ENCODE data around the gene GSTO2. TPM values are rescaled to one million over a fixed set of nuclear protein-coding genes. Genes with fewer than 3 reads are reported as not detected.

The GSTO2 gene
- total and polyA plus RNA-seq, 2 of the 13 experiments (the other 11 are each of a cell fraction or from before 2014, with no cell fraction given), result 2.1 to 7.9 TPM

DNA sequence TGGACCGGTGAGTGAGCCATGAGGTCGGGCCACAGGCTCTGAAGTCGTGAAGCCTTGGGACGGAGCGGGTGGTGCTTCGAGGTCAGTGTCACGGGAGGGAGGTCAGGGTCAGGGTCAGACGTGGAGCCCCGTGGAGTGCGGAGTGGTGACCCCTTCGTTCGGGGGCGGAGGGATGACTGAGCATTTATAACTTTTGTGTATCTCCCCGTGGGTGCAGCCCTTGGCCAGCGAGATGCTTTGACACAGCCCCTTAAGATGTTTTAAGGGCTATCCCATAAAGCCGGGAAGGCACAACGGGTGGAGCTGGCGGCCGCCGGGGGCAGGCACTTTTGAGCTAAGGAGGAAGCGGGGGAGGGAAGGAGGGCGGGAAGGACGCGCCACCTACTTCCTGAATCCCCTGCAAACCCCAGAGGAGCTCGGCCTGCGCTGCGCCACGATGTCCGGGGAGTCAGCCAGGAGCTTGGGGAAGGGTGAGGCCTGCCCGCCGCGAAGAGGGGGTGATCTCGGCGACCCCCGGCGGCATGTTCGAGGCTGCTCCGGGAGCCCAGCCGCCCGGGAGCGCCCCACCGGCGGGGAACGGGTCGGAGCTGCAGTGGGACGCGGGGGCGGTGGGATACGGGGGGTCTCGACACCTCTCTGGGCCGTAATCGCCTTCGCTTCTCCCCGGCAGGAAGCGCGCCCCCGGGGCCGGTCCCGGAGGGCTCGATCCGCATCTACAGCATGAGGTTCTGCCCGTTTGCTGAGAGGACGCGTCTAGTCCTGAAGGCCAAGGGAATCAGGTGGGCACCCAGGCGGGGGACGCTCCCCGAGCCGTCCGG lies 14.3 kb upstream of the GSTO2 start, which contains the start of gene GSTO1 (continued):
- TF ChIP-seq ZNF143 (CRISPR knock-in tag; IDR thresholded peaks at IDR 0.05) (no peak), NCOA1 (CRISPR knock-in tag; IDR thresholded peaks at IDR 0.05) (no peak), YEATS4 (CRISPR knock-in tag; IDR thresholded peaks at IDR 0.05; ENCODE audit: borderline replicate concordance) (peak; percentile 52; the same call in 1 of the 2 replicates), NFIB (CRISPR knock-in tag; IDR thresholded peaks at IDR 0.05; ENCODE audit: borderline replicate concordance) (no peak), ZNF230 (CRISPR knock-in tag; IDR thresholded peaks at IDR 0.05) (peak; percentile 68; the same call in 1 of the 2 replicates), JARID2 (CRISPR knock-in tag; IDR thresholded peaks at IDR 0.05; ENCODE audit: insufficient replicate concordance) (no peak), ZNF713 (CRISPR knock-in tag; IDR thresholded peaks at IDR 0.05) (no peak), SALL1 (CRISPR knock-in tag; IDR thresholded peaks at IDR 0.05) (peak; percentile 82), ZGPAT (CRISPR knock-in tag; IDR thresholded peaks at IDR 0.05) (0 out of 2 replicates have a peak, but pooled peaks have one; percentile 54), FLYWCH1 (CRISPR knock-in tag; IDR thresholded peaks at IDR 0.05) (no peak), ZNF326 (CRISPR knock-in tag; IDR thresholded peaks at IDR 0.05; ENCODE audit: borderline replicate concordance) (no peak), SIN3B (IDR thresholded peaks at IDR 0.05; ENCODE audit: low read length) (no peak), PRMT3 (CRISPR knock-in tag; IDR thresholded peaks at IDR 0.05; ENCODE audit: borderline replicate concordance, low read depth) (no peak), ZNF567 (CRISPR knock-in tag; IDR thresholded peaks at IDR 0.05; ENCODE audit: borderline replicate concordance) (no peak), ZNF576 (CRISPR knock-in tag; IDR thresholded peaks at IDR 0.05) (no peak), ZBTB7A (CRISPR knock-in tag; IDR thresholded peaks at IDR 0.05) (no peak), KLF11 (CRISPR knock-in tag; IDR thresholded peaks at IDR 0.05) (no peak), GFI1 (CRISPR knock-in tag; IDR thresholded peaks at IDR 0.05; ENCODE audit: borderline replicate concordance) (peak; percentile 22; the same call in 1 of the 2 replicates), MATR3 (CRISPR knock-in tag; IDR thresholded peaks at IDR 0.05) (no peak)
- TF ChIP-seq, protein P1, sequence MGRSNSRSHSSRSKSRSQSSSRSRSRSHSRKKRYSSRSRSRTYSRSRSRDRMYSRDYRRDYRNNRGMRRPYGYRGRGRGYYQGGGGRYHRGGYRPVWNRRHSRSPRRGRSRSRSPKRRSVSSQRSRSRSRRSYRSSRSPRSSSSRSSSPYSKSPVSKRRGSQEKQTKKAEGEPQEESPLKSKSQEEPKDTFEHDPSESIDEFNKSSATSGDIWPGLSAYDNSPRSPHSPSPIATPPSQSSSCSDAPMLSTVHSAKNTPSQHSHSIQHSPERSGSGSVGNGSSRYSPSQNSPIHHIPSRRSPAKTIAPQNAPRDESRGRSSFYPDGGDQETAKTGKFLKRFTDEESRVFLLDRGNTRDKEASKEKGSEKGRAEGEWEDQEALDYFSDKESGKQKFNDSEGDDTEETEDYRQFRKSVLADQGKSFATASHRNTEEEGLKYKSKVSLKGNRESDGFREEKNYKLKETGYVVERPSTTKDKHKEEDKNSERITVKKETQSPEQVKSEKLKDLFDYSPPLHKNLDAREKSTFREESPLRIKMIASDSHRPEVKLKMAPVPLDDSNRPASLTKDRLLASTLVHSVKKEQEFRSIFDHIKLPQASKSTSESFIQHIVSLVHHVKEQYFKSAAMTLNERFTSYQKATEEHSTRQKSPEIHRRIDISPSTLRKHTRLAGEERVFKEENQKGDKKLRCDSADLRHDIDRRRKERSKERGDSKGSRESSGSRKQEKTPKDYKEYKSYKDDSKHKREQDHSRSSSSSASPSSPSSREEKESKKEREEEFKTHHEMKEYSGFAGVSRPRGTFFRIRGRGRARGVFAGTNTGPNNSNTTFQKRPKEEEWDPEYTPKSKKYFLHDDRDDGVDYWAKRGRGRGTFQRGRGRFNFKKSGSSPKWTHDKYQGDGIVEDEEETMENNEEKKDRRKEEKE (IDR thresholded peaks at IDR 0.05), result no peak
- TF ChIP-seq, protein P2, sequence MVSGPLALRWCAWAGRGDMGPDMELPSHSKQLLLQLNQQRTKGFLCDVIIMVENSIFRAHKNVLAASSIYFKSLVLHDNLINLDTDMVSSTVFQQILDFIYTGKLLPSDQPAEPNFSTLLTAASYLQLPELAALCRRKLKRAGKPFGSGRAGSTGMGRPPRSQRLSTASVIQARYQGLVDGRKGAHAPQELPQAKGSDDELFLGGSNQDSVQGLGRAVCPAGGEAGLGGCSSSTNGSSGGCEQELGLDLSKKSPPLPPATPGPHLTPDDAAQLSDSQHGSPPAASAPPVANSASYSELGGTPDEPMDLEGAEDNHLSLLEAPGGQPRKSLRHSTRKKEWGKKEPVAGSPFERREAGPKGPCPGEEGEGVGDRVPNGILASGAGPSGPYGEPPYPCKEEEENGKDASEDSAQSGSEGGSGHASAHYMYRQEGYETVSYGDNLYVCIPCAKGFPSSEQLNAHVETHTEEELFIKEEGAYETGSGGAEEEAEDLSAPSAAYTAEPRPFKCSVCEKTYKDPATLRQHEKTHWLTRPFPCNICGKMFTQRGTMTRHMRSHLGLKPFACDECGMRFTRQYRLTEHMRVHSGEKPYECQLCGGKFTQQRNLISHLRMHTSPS (CRISPR knock-in tag; IDR thresholded peaks at IDR 0.05; ENCODE audit: low read depth), result no peak
- TF ChIP-seq, protein P3, sequence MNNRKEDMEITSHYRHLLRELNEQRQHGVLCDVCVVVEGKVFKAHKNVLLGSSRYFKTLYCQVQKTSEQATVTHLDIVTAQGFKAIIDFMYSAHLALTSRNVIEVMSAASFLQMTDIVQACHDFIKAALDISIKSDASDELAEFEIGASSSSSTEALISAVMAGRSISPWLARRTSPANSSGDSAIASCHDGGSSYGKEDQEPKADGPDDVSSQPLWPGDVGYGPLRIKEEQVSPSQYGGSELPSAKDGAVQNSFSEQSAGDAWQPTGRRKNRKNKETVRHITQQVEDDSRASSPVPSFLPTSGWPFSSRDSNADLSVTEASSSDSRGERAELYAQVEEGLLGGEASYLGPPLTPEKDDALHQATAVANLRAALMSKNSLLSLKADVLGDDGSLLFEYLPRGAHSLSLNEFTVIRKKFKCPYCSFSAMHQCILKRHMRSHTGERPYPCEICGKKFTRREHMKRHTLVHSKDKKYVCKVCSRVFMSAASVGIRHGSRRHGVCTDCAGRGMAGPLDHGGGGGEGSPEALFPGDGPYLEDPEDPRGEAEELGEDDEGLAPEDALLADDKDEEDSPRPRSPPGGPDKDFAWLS (CRISPR knock-in tag; IDR thresholded peaks at IDR 0.05; ENCODE audit: borderline replicate concordance), result no peak

Data from HepG2 (cell line).